ENCODE results near the gene CROCC.
A peak's percentile ranks its signal among the peaks of the same experiment; 100 is the strongest.
"Not testable (repeated sequence)": the region's sequence is repeated elsewhere in the genome, so short reads cannot be mapped to it uniquely, and the experiment has no call there.

CROCC gene

GRCh38 chr1:16921391-16922185 is at the start of gene CROCC:
TSS of gene CROCC (plus strand) at chr1:16921931. CDS start at chr1:16922019, 88 bp downstream.
- no peak for DNase-seq (ENCODE audit: low spot score)

GRCh38 chr1:16872152-16873075 is 49.3 kb upstream of the CROCC start:
- DNase-seq (ENCODE audit: low spot score): not testable (repeated sequence)

- DNase-seq (ENCODE audit: low spot score): not testable (repeated sequence)
Measured at GRCh38 chr1:16873076-16873879, 48.5 kb upstream of the CROCC start.

GRCh38 chr1:16874968-16875765 is 46.6 kb upstream of the CROCC start:
- not testable (repeated sequence) for DNase-seq (ENCODE audit: low spot score)

GRCh38 chr1:16881742-16882141 is 40.0 kb upstream of the CROCC start:
- not testable (repeated sequence) for DNase-seq (ENCODE audit: low spot score)

- no peak for DNase-seq (ENCODE audit: low spot score)
Measured at GRCh38 chr1:16882986-16883385, 38.7 kb upstream of the CROCC start.

- not testable (repeated sequence) for DNase-seq (ENCODE audit: low spot score)
Measured at GRCh38 chr1:16884487-16884886, 37.2 kb upstream of the CROCC start.

- no peak for DNase-seq (ENCODE audit: low spot score)
Measured at GRCh38 chr1:16886860-16887605, 34.7 kb upstream of the CROCC start.

- no peak for DNase-seq (ENCODE audit: low spot score)
Measured at GRCh38 chr1:16888860-16889816, 32.6 kb upstream of the CROCC start.

GRCh38 chr1:16890539-16891021 is 31.2 kb upstream of the CROCC start:
- DNase-seq (ENCODE audit: low spot score): not testable (repeated sequence)

- DNase-seq (ENCODE audit: low spot score): not testable (repeated sequence)
Measured at GRCh38 chr1:16891057-16891456, 30.7 kb upstream of the CROCC start.

GRCh38 chr1:16892978-16893525 is 28.7 kb upstream of the CROCC start:
- not testable (repeated sequence) for DNase-seq (ENCODE audit: low spot score)

GRCh38 chr1:16893796-16894195 is 27.9 kb upstream of the CROCC start:
- not testable (repeated sequence) for DNase-seq (ENCODE audit: low spot score)

GRCh38 chr1:16894338-16894737 is 27.4 kb upstream of the CROCC start:
- DNase-seq (ENCODE audit: low spot score): not testable (repeated sequence)

GRCh38 chr1:16895233-16895597 is 26.5 kb upstream of the CROCC start:
- DNase-seq (ENCODE audit: low spot score): not testable (repeated sequence)

- DNase-seq (ENCODE audit: low spot score): peak; percentile 91
Measured at GRCh38 chr1:16895598-16896315, 26.0 kb upstream of the CROCC start, which contains the start of gene RNU1-2. TSS of gene RNU1-2 (plus strand) at chr1:16895980.

- peak; percentile 77 for DNase-seq (ENCODE audit: low spot score)
Measured at GRCh38 chr1:16896316-16897055, 25.2 kb upstream of the CROCC start.

Data from LoVo (cell line).